Stimulated activated naive CD8-positive, alpha-beta T cell treated with anti-CD3 and anti-CD28 coated beads, Interleukin-15, Interleukin-2, amounts not matched to agents 100 ng/mL and 50 ng/mL, for 24 hours (primary cell): ENCODE results near the gene UBTD1.

Source experiments
- H3K27ac Mint-ChIP-seq: one replicate; pipeline ENCODE4 v1.8.0; 2021; ENCODE audit warnings: mild to moderate bottlenecking, mixed read lengths
- H3K27me3 Mint-ChIP-seq: one replicate; pipeline ENCODE4 v1.8.0; 2021; ENCODE audit warnings: mixed read lengths
- H3K36me3 Mint-ChIP-seq: one replicate; pipeline ENCODE4 v1.8.0; 2021; ENCODE audit warnings: low read depth, mixed read lengths
- H3K4me1 Mint-ChIP-seq: one replicate; pipeline ENCODE4 v1.8.0; 2021; ENCODE audit warnings: low read depth, mixed read lengths
- H3K4me3 Mint-ChIP-seq: one replicate; pipeline ENCODE4 v1.8.0; 2021; ENCODE audit warnings: mild to moderate bottlenecking, mixed read lengths
- H3K9me3 Mint-ChIP-seq: one replicate; pipeline ENCODE4 v1.8.0; 2021; ENCODE audit warnings: mixed read lengths

UBTD1 gene

GRCh38 chr10:97601268-97602215 is 102.8 kb downstream of the UBTD1 start:
- Mint-ChIP-seq H3K27ac (no peak overlapping the region), H3K9me3 (no peaks in the 10 kb centered on the region), H3K4me1 (no peaks in the 10 kb centered on the region), H3K27me3 (no peaks in the 10 kb centered on the region), H3K36me3 (no peaks in the 10 kb centered on the region), H3K4me3 (no peak overlapping the region)

GRCh38 chr10:97607095-97607636 is 108.4 kb downstream of the UBTD1 start:
- Mint-ChIP-seq H3K27ac (no peak overlapping the region), H3K4me3 (no peak overlapping the region), H3K9me3 (no peaks in the 10 kb centered on the region), H3K4me1 (no peaks in the 10 kb centered on the region), H3K36me3 (no peaks in the 10 kb centered on the region), H3K27me3 (no peaks in the 10 kb centered on the region)

GRCh38 chr10:97608991-97609561 is 110.4 kb downstream of the UBTD1 start:
- no peaks in the 10 kb centered on the region for H3K36me3 Mint-ChIP-seq
- H3K27ac Mint-ChIP-seq = no peak overlapping the region
- H3K27me3 Mint-ChIP-seq = no peaks in the 10 kb centered on the region
- no peaks in the 10 kb centered on the region for H3K9me3 Mint-ChIP-seq
- H3K4me3 Mint-ChIP-seq = no peak overlapping the region
- H3K4me1 Mint-ChIP-seq = no peaks in the 10 kb centered on the region

GRCh38 chr10:97611473-97611872 is 112.7 kb downstream of the UBTD1 start:
- Mint-ChIP-seq H3K9me3 (no peaks in the 10 kb centered on the region), H3K27me3 (no peaks in the 10 kb centered on the region), H3K4me3 (no peak overlapping the region), H3K36me3 (no peaks in the 10 kb centered on the region), H3K4me1 (no peaks in the 10 kb centered on the region), H3K27ac (no peak overlapping the region)

GRCh38 chr10:97612386-97612785 is 113.7 kb downstream of the UBTD1 start:
- Mint-ChIP-seq H3K9me3 (no peaks in the 10 kb centered on the region), H3K27ac (no peak overlapping the region), H3K36me3 (no peaks in the 10 kb centered on the region), H3K27me3 (no peaks in the 10 kb centered on the region), H3K4me3 (no peak overlapping the region), H3K4me1 (no peaks in the 10 kb centered on the region)

GRCh38 chr10:97618285-97618684 is 119.6 kb downstream of the UBTD1 start:
- Mint-ChIP-seq H3K4me1 (no peaks in the 10 kb centered on the region), H3K4me3 (no peak overlapping the region), H3K9me3 (no peaks in the 10 kb centered on the region), H3K27me3 (no peaks in the 10 kb centered on the region), H3K36me3 (no peaks in the 10 kb centered on the region), H3K27ac (no peak overlapping the region)

GRCh38 chr10:97618733-97619132 is 120.0 kb downstream of the UBTD1 start:
- no peaks in the 10 kb centered on the region for H3K4me1 Mint-ChIP-seq
- no peaks in the 10 kb centered on the region for H3K27me3 Mint-ChIP-seq
- no peaks in the 10 kb centered on the region for H3K9me3 Mint-ChIP-seq
- no peak overlapping the region for H3K27ac Mint-ChIP-seq
- no peaks in the 10 kb centered on the region for H3K36me3 Mint-ChIP-seq
- H3K4me3 Mint-ChIP-seq = no peak overlapping the region
